Middle frontal gyrus (tissue), 1 donor: ENCODE results near the gene ADCY3.

Experiments used
- DNase-seq: peaks from one replicate; pipeline ENCODE4 v3.0.0-alpha.2; 2015; ENCODE audit warnings: low spot score; ENCODE audit errors: extremely low spot score

The ADCY3 gene

DNA sequence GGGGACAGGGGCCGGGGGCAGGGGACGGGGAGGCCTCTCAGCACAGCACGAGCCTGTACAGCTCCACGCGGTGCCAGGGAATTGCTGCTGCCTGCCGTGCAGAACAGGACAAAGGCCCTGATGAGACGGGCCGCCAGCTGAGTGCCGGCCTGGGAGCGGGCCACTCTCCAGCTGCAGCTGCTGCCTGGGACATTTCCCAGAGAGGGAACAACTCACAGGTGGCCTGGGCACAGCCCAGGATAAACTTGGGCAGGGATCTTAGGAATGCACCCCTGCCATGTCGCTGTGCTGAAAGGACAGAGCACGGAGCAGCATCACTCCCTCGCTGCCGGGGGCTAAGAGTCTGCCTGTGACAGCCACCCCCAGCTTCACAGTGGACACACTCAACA, 88.0 kb downstream of the ADCY3 start:
- peak; percentile 54 for DNase-seq

DNA sequence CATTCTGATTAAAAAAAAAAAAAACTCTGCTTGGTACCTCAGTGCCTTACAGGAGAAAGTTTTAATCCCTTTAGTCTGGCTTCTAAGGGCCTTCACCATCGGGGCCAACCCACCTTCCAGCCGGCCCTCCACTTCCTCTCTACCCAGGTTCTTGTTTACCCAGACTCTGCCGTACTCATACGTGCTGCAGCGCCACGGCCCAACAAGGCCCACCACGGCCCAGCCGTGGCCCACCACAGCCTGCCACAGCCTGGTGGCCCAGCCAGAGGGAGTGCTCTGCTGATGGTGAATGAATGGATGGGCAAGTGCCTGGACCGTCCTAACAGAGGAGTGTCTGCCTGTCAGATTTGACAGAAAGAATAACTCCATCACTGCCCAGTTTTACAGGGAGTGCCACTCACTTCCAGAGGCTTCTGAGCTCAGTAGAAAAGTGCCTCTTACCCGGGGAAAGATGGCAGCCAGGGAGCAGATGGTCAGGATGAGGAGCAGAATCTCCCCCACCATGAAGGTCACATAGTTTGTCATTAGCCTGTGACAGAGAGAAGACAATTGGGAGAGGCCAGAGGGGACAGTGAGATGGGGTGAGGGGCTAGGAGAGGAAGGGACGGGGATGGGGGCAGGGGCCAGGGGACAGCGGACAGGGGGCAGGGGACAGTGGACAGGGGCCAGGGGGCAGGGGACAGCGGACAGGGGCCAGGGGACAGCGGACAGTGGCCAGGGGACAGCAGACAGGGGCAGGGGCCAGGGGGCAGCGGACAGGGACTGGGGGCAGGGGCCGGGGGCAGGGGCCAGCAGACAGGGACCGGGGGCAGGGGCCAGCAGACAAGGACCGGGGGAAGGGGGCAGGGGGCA, 88.6 kb downstream of the ADCY3 start:
- no peak for DNase-seq

DNA sequence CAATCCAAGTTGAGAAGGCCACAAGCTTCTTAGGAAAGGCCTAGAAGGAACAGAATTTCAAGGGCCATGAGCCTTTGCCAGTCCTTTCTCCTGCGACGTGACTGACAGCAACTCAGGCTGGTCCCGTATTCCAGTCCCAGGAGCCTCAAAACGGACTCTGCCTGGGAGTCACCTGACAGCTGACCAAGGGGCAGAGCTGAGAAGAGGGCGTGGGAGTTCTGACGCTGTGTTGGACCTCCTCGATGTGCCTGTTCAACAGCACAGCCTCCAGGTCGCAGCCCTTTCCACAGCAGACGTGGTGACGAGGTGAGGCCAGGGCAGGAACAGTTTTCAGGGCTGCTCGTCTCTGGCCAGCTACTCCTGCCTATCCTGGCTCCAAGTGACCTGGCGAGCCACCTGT, 89.3 kb downstream of the ADCY3 start:
- no peak for DNase-seq

DNA sequence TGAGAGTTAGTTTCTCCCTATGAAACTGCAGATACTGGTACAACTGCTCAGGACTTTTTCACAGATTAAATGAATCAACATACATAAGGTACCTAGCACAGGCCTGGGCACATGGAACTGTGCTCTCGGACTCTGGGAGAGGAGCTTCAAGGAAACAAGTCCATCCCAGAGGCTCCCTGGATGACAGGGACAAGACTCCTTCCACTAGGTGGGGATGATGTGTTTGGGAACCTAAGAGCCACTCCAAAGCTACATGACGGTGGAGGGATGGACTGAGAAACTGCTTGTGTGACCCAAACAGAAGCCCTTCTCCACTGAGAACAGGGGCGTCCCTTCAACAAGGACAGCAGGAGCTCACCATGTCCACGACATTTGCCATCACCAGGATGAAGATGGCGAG, 89.7 kb downstream of the ADCY3 start:
- no peak for DNase-seq

DNA sequence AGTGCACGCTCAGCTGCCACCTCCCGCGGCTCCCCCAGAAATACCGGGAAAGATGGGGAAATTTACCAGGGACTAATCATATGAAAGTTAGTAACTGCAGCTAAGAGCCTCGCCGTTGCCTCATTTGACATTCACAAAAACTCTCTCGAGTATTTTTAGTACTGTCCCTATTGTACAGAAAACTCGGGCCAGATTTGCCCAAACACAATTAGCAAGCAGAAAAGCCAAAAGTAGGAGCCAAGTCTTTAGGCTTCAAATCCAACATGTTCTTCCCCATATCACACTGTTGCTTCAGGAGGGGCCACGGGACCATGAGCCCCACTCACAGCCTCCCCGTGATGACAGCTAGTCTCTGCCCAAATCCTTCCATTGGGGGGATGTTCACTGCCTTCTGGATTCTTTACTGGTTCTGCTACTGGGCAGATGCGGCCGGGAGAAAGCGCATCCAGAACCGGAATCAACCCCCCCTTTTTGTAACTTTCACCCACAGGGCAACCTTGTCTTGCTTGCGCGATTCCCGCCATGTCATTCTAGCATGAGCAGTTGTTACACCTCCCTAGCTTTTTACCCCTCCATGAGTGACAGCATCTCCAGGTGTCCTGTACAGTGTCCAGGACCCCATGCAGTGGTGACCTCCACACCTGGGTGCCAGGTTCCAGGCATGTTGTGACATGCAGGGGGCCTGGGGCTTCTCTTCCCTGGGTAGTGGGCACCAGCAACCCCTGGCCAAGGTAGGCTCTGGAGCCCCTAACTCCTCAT, 91.6 kb downstream of the ADCY3 start:
- DNase-seq = no peak

DNA sequence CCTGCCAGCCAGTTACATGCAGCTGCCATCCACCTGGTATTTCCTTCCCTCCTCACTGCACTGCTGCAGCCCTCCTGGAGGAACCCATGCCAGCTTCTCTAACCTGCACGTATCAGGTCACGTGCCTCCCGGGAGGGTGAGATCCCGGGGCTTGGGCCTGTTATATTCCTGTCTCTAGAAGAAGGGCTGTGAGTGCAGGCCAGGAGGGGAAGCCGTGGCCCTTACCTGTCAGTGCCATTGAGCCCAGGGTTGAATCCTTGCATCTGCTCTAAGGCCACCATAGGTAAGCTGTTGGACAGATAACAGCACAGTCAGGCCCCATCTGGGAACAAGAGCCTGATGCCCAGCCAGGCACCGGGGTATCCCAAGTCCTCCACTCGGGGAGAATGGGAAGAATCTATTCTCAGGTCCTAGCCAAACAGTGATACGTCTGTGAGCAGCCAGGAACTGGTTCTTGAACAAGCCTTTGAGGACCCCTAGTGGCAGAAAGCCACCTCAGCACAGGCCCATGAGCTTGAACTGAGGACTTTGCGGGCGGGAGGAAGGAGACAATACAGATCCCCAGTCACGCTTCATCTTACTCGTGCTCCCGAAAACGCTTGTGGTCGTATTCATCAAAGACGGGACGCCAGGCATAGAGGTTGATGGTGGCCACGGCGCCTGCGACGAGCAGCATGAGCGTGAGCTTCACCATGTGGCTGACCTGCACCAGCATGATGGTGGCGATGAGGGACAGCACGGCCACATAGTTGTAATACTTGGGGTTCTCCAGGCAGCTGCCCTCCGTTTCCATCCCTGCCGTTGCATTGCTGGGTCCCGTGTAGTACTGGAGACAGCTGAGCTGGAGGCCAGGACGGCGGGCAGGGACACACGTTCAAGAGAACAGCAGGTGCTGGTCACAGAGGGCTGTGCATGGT, 92.5 kb downstream of the ADCY3 start:
- DNase-seq = peak; percentile 87

DNA sequence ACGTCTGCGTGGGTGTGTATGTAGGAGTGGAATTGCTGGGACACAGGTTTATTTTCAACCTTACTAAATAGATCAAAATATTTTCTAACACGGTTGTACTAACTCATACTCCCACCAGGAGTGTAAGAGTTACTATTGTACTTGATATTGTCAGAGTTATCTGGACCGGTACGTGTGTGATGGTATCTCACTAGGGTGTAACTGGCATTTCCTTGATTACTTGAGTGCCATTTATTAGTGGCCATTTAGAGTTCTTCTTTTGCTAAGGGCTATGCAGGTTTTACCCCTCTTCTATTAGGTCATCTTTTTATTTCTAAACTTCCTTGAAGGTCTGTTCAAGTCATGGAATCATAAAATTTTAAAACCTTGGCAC, 93.3 kb downstream of the ADCY3 start:
- no peak for DNase-seq

DNA sequence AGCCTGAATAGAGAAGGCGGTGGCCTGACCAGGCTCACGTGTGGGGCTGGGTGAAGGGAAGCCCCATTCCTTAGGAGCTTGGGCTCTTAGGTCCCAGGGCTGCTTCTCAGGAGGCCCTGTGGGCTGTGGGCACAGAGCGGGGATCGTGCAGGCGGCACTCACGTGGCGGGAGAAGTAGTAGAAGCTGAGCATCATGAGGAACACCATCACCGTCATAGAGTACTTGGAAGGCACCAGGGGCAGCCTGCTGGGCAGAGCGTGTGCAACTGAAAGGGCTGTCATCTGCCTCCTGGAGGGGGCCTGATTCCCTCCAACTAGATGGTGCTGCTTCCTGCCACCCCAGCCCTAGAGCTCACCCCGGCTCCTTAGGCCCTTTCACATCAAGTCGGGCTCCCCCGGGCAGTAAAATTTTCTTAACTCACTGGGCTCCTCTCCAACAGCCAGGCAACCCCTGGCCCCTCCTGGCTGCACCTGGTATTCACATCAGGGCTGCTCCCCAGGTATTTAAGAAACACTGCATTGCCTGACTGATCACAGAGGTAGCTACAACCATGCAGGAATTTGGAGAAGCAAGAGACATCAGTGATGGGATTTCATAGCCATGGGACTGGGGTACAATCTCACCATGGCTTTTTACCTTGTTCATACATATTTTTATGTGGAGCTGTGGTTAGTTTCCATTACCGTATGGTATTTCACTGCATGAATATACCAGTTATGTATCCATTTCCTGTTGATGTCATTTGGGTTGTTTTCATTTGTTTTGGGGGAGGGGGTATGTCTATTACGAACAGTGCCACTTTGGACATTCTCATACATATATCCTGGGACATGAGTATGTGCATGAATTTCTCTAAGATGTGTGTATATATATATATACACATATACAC, 93.9 kb downstream of the ADCY3 start:
- no peak for DNase-seq

DNA sequence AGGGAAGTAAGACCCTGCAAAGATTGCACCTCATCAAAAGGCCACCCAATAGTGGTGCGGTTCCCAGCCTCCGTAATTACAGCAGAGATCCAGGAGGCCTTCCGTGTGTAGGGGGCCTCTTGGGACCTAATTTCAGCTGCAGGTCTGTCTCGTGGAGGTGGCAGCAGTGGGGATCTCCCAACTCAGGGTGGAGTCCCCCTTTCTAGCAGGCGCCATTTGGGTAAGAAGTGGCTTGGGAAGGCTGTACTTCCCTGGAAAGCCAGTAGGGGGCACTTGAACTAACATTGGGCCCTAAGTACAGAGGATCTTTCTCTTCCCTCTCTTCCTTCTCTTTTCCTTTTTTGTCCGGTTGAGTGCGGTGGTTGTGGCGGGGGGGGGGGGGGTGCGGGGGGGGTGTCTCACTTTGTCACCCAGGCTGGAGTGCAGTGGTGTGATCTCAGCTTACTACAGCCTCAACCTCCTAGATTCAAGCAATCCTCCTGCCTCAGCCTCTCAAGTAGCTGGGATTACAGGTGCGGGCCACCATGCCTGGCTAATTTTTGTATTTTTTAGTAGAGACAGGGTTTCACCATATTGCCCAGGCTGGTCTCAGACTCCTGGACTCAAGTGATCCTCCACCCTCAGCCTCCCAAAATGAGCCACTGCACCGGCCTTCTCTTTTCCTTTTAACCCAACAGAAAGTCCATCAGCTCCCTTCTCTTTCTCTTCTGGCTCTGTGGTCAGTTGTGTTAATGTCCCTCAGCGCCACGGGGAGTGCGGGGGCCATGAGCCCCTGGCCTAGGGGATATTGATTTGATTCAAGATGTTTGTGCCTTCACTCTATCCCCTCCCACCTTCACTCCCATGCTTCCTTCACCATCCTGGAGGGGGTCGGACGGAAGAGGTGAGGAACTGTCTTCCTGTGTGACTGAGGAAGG, 94.8 kb downstream of the ADCY3 start:
- DNase-seq = no peak

DNA sequence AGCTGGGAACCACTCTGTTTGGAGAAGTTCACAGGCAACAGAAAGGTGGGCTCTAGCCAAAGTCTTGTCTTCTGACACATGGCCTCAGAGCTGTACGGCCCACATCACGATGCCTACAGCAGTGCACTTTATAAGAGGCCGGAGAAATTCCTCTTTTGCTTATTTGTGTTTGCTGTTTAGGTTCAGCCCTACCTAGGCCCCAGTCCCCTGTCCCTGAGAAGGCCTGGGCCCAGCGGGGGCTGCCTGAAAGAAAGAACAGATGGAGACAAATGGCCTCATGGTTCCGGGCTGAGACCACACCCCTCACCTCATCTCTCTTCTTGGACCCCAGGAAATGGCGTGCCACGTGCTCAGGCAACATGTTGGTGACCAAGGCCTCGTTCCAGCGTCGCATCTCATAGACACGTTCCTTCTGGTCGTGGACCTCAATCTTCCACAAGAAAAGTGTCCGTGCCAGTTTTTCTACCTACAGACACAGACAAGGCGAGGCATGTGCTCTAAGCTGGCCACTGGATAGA, 95.9 kb downstream of the ADCY3 start:
- DNase-seq = no peak

DNA sequence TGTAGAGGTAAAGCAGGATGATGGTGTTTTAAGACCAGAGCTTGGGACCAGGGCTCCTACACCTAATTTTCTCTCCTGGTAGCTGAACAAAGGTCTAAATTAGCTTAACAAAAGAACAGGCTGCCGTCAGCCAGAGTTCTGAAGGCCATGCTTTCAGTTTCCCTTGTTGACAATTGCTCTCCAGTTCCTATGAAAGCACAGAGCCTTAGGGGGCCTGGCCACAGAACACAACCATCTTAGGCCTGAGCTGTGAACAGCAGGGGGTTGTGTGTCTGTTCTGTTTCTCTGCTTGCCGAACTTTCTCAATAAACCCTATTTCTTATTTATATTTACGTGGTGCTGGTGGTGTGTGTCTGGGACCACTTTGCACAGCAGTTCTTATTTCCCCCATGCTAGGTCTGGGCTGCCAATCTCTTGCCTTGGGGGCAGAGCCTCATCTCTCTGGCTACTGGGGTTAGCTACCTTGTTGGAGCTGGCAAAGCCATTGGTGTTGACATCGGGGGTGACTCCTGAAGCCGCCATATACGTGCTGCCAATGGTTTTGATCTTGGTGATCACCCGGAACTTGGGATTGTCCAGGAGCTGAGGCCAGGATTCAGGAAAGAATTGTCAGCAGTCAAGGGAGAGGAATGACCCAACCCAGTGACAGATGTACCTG, 97.9 kb downstream of the ADCY3 start:
- DNase-seq = no peak

DNA sequence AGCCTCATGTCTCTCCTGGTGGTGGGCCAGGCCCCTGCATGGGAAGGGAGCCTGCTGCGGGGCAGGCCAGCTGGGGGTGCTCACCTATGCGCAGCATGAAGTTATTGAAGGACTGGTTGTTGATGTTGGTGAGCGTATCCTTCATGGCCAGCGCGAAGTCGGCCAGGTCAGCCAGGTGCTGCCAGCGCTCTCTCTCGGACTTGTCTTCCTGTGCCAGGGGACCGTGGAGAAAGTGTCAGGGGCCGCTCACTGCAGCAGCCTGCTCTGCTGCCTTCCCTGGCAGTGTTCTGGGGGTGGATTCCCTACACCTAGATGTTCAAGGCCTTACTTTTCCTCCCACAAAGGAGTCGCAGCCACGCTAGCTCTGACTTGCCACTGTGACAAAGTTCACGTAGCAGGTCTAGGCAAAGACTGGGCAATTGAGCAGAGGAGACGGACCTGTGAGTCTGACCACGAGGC, 98.6 kb downstream of the ADCY3 start:
- no peak for DNase-seq

DNA sequence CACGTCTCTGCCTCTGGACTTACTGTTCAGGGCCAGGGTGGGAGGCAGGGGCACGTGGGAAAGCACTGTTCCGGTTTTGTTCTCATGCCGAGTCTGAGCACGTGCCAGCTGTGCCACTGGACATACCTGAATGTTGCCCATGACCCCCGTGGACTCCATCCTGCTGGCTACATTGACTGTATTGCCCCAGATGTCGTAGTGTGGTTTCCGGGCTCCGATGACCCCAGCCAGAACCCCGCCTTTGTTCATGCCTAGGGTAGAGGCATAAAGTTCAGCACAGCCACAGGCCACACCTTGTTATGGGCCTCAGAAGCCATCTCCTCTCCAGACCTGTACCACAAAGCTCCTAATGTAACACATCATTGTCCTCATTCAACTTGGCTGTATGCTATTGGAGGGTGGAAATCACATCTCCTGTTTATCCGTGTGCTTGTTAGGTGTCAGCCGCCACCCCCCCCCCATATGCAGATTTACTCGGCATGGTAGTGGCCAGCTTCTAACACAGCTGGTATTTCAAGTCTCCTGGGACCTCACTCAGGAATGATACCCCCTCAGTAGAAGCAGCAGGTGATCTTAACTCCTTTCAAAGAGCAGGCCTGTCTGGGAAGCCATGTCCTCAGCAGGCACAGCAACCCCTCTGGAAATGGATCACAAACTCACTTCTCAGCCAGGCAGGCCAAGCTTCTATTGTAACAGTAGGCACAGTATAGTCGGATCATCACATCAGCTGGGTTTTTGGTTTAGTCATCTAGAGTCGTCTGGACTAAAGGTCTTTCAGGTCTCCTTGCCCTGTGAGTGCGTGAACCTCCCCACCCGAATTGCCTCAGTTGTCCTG, 99.2 kb downstream of the ADCY3 start:
- DNase-seq = no peak

DNA sequence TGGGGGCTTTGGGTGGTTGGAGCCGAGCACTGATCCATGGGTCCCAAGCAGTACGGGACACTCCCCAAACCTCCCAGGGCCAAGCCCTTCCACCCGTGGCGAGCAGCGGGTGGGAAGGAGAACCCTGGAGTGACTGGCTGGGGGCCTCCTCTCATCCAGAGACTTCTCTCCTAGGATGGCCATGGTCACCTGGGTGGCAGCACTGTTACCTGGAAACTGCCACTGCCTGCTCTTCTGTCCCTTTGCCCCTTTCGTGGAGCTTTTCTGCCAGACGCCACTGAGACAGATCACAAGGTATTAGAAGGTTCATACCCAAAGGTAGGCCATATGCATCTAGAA, 99.9 kb downstream of the ADCY3 start:
- DNase-seq = no peak

DNA sequence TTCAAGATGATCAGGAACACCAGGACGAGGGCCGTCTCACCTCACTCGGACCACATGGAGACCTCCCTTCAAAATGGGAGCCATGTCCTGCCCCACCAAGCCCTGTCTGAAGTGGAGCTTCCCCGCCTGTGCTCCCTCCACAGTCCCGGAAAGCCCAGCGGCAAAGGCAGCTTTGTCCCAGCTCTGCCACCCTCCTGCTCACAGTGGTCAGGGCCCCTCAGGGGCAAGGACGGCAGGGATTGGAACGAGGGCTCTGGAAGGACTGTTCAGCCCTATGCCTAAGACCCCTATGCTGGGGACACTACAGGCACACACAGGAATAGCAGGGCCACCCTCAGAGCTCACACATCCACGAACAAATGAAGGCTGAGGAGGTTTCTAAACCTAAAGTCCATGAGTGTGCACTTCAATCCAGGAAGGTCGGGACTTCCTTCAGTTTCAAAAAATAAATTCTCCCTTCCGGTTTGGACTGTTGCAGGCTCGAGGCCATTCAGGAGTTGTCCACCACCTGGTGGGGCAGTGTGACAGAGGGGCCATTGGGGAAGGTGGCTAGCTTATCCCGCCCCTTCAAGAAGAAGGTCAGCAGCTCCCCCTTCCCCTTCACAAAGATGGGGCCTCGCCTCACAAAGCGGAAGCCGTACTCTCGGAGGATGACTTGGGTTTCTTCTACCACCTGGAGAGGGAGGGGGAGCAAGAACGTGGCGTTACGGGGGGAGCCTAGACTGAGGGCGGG, 100.4 kb downstream of the ADCY3 start:
- no peak for DNase-seq

DNA sequence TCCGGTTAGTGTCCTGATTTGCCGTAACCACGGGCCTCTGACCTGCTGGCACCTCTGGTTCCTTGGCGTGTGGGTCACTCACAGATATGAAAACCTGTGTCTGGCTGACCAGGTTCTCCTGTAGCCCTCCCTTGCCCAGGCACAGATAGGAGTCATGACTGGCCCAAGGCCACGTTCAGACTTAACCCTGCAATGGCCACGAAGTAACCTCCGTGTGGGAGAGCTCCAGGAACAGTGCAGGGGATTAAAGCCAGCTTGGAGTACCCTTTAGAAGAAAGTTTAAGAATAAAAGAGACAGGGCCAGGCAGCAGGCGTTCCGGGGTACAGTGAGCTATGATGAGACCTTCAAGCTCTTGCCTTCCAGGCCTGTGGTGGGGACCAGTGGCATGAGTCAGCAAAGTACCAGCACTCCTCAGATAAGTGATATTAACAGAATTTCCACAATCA, 101.3 kb downstream of the ADCY3 start:
- no peak for DNase-seq

DNA sequence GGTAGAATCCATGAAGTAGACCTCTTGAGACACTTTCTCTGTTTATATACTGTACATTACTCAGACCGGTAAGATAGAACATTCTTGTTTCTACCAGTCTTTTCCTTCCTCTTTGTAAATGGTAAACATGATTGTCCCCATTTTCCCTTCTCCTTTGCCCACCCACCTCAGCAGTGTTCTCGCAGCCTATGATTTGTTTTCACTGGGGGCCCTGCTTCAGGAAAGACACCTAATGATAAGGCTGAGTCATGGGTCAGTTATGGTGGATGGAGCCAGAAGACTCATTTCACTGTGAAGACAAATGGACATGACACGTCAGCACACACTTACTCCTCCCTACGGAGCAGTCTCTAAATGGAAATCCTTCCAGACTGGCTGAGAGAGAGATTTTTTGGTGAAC, 103.2 kb downstream of the ADCY3 start:
- DNase-seq = no peak
